HepG2 (cell line): ENCODE results near the gene BMPR2. TPM values are rescaled to one million over a fixed set of nuclear protein-coding genes. Genes with fewer than 3 reads are reported as not detected.

Experiments
- BCL6 ChIP-seq: IDR thresholded peaks from 2 replicates; pipeline ENCODE4 v1.6.1; 2016; ENCODE audit warnings: missing genetic modification reagents, missing compliant biosample characterization
- GFI1 ChIP-seq: sonication (generic); formaldehyde crosslinking; IDR thresholded peaks from 2 replicates; pipeline ENCODE4 v1.5.0; 2020; ENCODE audit warnings: missing genetic modification reagents, mild to moderate bottlenecking, borderline replicate concordance
- GMEB1 ChIP-seq: sonication (generic); formaldehyde crosslinking; IDR thresholded peaks from 2 replicates; pipeline ENCODE4 v1.5.1; 2020; ENCODE audit warnings: missing genetic modification reagents, mild to moderate bottlenecking, borderline replicate concordance
- HOXA7 ChIP-seq: sonication (generic); formaldehyde crosslinking; IDR thresholded peaks from 2 replicates; pipeline ENCODE4 v1.8.1; 2022; ENCODE audit warnings: mild to moderate bottlenecking, missing genetic modification reagents, moderate library complexity
- KDM6A ChIP-seq: IDR thresholded peaks from 2 replicates; pipeline ENCODE4 v1.6.1; 2016; ENCODE audit warnings: low read depth
- NFATC3 ChIP-seq: sonication (generic); formaldehyde crosslinking; IDR thresholded peaks from 2 replicates; pipeline ENCODE4 v1.5.1; 2020; ENCODE audit warnings: mild to moderate bottlenecking, missing genetic modification reagents
- PITX1 ChIP-seq: sonication (generic); formaldehyde crosslinking; IDR thresholded peaks from 2 replicates; pipeline ENCODE4 v1.5.1; 2020; ENCODE audit warnings: mild to moderate bottlenecking, missing genetic modification reagents
- SNAPC4 ChIP-seq: sonication (generic); formaldehyde crosslinking; IDR thresholded peaks from 2 replicates; pipeline ENCODE4 v1.4.0; 2020; ENCODE audit warnings: mild to moderate bottlenecking, missing genetic modification reagents
- TFDP2 ChIP-seq: sonication (generic); formaldehyde crosslinking; IDR thresholded peaks from 2 replicates; pipeline ENCODE4 v1.4.0; 2020; ENCODE audit warnings: missing genetic modification reagents
- ZBTB42 ChIP-seq: sonication (generic); formaldehyde crosslinking; IDR thresholded peaks from 2 replicates; pipeline ENCODE4 v1.5.0; 2020; ENCODE audit warnings: mild to moderate bottlenecking, missing genetic modification reagents
- ZC3H13 ChIP-seq: sonication (generic); formaldehyde crosslinking; IDR thresholded peaks from 2 replicates; pipeline ENCODE4 v1.8.1; 2023; ENCODE audit warnings: mild to moderate bottlenecking, missing genetic modification reagents, moderate library complexity
- ZFY ChIP-seq: sonication (generic); formaldehyde crosslinking; IDR thresholded peaks from 2 replicates; pipeline ENCODE4 v1.4.0; 2020; ENCODE audit warnings: missing genetic modification reagents
- ZKSCAN8 ChIP-seq: IDR thresholded peaks from 2 replicates; pipeline ENCODE4 v1.6.1; 2016; ENCODE audit warnings: borderline replicate concordance, missing genetic modification reagents, missing compliant biosample characterization
- ZNF224 ChIP-seq: sonication (generic); formaldehyde crosslinking; IDR thresholded peaks from 2 replicates; pipeline ENCODE4 v1.5.0; 2020; ENCODE audit warnings: mild to moderate bottlenecking, missing genetic modification reagents
- ZNF234 ChIP-seq: sonication (generic); formaldehyde crosslinking; conservative IDR thresholded peaks from 2 replicates; pipeline ENCODE4 v1.5.1; 2020; ENCODE audit warnings: mild to moderate bottlenecking, missing genetic modification reagents
- ZNF30 ChIP-seq: sonication (generic); formaldehyde crosslinking; IDR thresholded peaks from 2 replicates; pipeline ENCODE4 v1.5.0; 2020; ENCODE audit warnings: mild to moderate bottlenecking, missing genetic modification reagents
- ZNF687 ChIP-seq: sonication (generic); formaldehyde crosslinking; IDR thresholded peaks from 2 replicates; pipeline ENCODE4 v1.5.1; 2020; ENCODE audit warnings: mild to moderate bottlenecking, missing genetic modification reagents, moderate library complexity
- ZNF788 ChIP-seq: sonication (generic); formaldehyde crosslinking; IDR thresholded peaks from 2 replicates; pipeline ENCODE4 v1.5.0; 2020; ENCODE audit warnings: mild to moderate bottlenecking, missing genetic modification reagents, borderline replicate concordance
- polyA plus RNA-seq, 8 experiments: library from polyadenylated mRNA; depleted of rRNA in 3 of 8; stranded (reverse) in 7 of 8; unstranded in 1 of 8; fragments of >200 nt; fragmentation: Illumina TruSeq in 4 of 8; extraction: Trizol in 4 of 8; gene quantifications; 2 replicates each; pipeline versions ENCODE4 v1.2.1 to v1.2.3, GENCODE V29; 2011 to 2016; ENCODE audit warnings: low read depth in 4 of 8, missing spikeins in 1 of 8, mixed read lengths in 1 of 8; ENCODE audit not compliant: insufficient read depth in 1 of 8
- total RNA-seq, 5 experiments: library from RNA; depleted of rRNA; stranded (reverse); fragments of >200 nt; fragmentation: Illumina TruSeq; extraction: Trizol; gene quantifications; 2 replicates each; pipeline ENCODE4 v1.2.3, GENCODE V29; 2016; ENCODE audit warnings: low read depth in 1 of 5

BMPR2 gene
- total and polyA plus RNA-seq, 2 of the 13 experiments (the other 11 are each of a cell fraction or from before 2014, with no cell fraction given), result 5.5 to 10.3 TPM

- no peak for TF ChIP-seq ZNF30
- 0 out of 2 replicates have a peak, but pooled peaks have one; percentile 19 for TF ChIP-seq ZKSCAN8 (CRISPR knock-in tag)
- no peak for TF ChIP-seq KDM6A (CRISPR knock-in tag)
- no peak for TF ChIP-seq SNAPC4 (CRISPR knock-in tag)
- TF ChIP-seq BCL6, result 0 out of 2 replicates have a peak, but pooled peaks have one; percentile 4
- TF ChIP-seq PITX1 (CRISPR knock-in tag), result peak; percentile 63; the same call in 1 of the 2 replicates
- no peak for TF ChIP-seq ZNF224 (CRISPR knock-in tag)
- TF ChIP-seq ZBTB42 (CRISPR knock-in tag), result no peak
- TF ChIP-seq GMEB1 (CRISPR knock-in tag), result no peak; the same call in 1 of the 2 replicates
- TF ChIP-seq TFDP2 (CRISPR knock-in tag), result peak; percentile 12; the same call in 1 of the 2 replicates
- peak; percentile 57; the same call in 1 of the 2 replicates for TF ChIP-seq ZC3H13 (CRISPR knock-in tag)
- TF ChIP-seq ZNF788 (CRISPR knock-in tag), result no peak
- peak; percentile 82 for TF ChIP-seq ZNF687 (CRISPR knock-in tag)
- no peak for TF ChIP-seq ZNF234 (CRISPR knock-in tag)
- TF ChIP-seq ZFY (CRISPR knock-in tag), result no peak
- no peak for TF ChIP-seq GFI1 (CRISPR knock-in tag)
- peak; percentile 42; the same call in 1 of the 2 replicates for TF ChIP-seq NFATC3 (CRISPR knock-in tag)
- no peak for TF ChIP-seq HOXA7
Measured at GRCh38 chr2:202375033-202375608, 1.0 kb upstream of the BMPR2 start (continued).
